Left cardiac atrium (tissue), 4 donors: Measurements from ENCODE around the gene RGS21. TPM values are rescaled to one million over a fixed set of nuclear protein-coding genes. Genes with fewer than 3 reads are reported as not detected.
"Not testable (repeated sequence)": the region's sequence is repeated elsewhere in the genome, so short reads cannot be mapped to it uniquely, and the experiment has no call there.

Experiments used
- ATAC-seq, 2 donors: fragments of 200-7000 bp; cut with Tn5 transposase; one replicate each; pipeline ENCODE4 v1.9.1; 2020; ENCODE audit warnings: mild to moderate bottlenecking in 2 of 2, moderate library complexity in 2 of 2
- DNase-seq: peaks from one replicate; pipeline ENCODE4 v3.0.0-alpha.2; 2020
- intact Hi-C, 2 donors: fragments of 100-400 bp; cut with DNase I; formaldehyde crosslinking; loops; one replicate each; pipeline versions ENCODE4 v1.14.1 to v1.15.1; 2022 to 2023
- long read RNA-seq: library from polyadenylated mRNA; unstranded; transcript quantifications from one replicate; pipeline ENCODE4 v2.0.0, GENCODE V29; 2021
- total RNA-seq, 2 donors: library from RNA; stranded (reverse); fragmentation: NEBNext Ultra II Directional; extraction: Animal tissue kit (Norgen Biotek cat#: 25700); gene quantifications; one replicate each; pipeline ENCODE4 v1.2.1, GENCODE V29; 2021
- donor health status: DM: no; HTN: yes; CAD: no.
- donor health status: DM: no; HTN: yes; CAD: no; lungs with severe emphysema.
- donor health status: DM: yes; HTN: yes; CAD: no.
- donor health status: Dilated cardiomyopathy.

The RGS21 gene
- not detected for total RNA-seq
- long read RNA-seq = 0 reads

GRCh38 chr1:192316942-192317450 is at the start of gene RGS21:
Gene RGS21 (plus strand): TSS chr1:192316992. CDS start chr1:192343037, 26,045 bp downstream.
- intact Hi-C loops = no loop called here
- ATAC-seq = no peak
- DNase-seq = no peak

- ATAC-seq = no peak
- intact Hi-C loops = no loop called here
- no peak for DNase-seq
Observed at GRCh38 chr1:192268468-192269052, 48.2 kb upstream of the RGS21 start.

GRCh38 chr1:192270398-192270797 is 46.4 kb upstream of the RGS21 start:
- ATAC-seq (no peak), DNase-seq (no peak)
- intact Hi-C loops = no loop called here

- ATAC-seq = no peak
- intact Hi-C loops = no loop called here
- DNase-seq = no peak
Observed at GRCh38 chr1:192272732-192273131, 44.1 kb upstream of the RGS21 start.

- DNase-seq (no peak), ATAC-seq (no peak)
- intact Hi-C loops = no loop called here
Observed at GRCh38 chr1:192274588-192274987, 42.2 kb upstream of the RGS21 start.

- DNase-seq (no peak), ATAC-seq (no peak)
- intact Hi-C loops = no loop called here
Observed at GRCh38 chr1:192277635-192278034, 39.2 kb upstream of the RGS21 start.

GRCh38 chr1:192284927-192285326 is 31.9 kb upstream of the RGS21 start:
- intact Hi-C loops = no loop called here
- DNase-seq = no peak
- ATAC-seq = no peak

GRCh38 chr1:192303029-192303428 is 13.8 kb upstream of the RGS21 start:
- intact Hi-C loops = no loop called here
- ATAC-seq = no peak
- no peak for DNase-seq

GRCh38 chr1:192308314-192308713 is 8.5 kb upstream of the RGS21 start:
- intact Hi-C loops, ATAC-seq, DNase-seq: not testable (repeated sequence)

- intact Hi-C loops = loop anchor here in 1 of 2 donors (5.0 kb wide), 1 partner anchor 319 kb away; no protein-coding TSS in a partner anchor
- ATAC-seq (no peak), DNase-seq (no peak)
Observed at GRCh38 chr1:192311281-192311680, 5.5 kb upstream of the RGS21 start.

GRCh38 chr1:192327997-192328396 is 11.2 kb downstream of the RGS21 start:
- intact Hi-C loops = no loop called here
- DNase-seq (no peak), ATAC-seq (no peak)

- ATAC-seq (no peak), DNase-seq (no peak)
- intact Hi-C loops = no loop called here
Observed at GRCh38 chr1:192342842-192343241, 26.1 kb downstream of the RGS21 start.

- no peak for ATAC-seq
- no peak for DNase-seq
- intact Hi-C loops = no loop called here
Observed at GRCh38 chr1:192343344-192343743, 26.6 kb downstream of the RGS21 start.

- DNase-seq (no peak), ATAC-seq (no peak)
- intact Hi-C loops = no loop called here
Observed at GRCh38 chr1:192349314-192349713, 32.5 kb downstream of the RGS21 start.

GRCh38 chr1:192350356-192350755 is 33.6 kb downstream of the RGS21 start:
- ATAC-seq (no peak), DNase-seq (no peak)
- intact Hi-C loops = no loop called here

GRCh38 chr1:192351550-192351949 is 34.8 kb downstream of the RGS21 start:
- ATAC-seq (no peak), DNase-seq (no peak)
- intact Hi-C loops = no loop called here

- intact Hi-C loops = no loop called here
- ATAC-seq (no peak), DNase-seq (no peak)
Observed at GRCh38 chr1:192357924-192358323, 41.1 kb downstream of the RGS21 start.

GRCh38 chr1:192358402-192358801 is 41.6 kb downstream of the RGS21 start:
- intact Hi-C loops = no loop called here
- ATAC-seq (no peak), DNase-seq (no peak)

GRCh38 chr1:192358822-192359221 is 42.0 kb downstream of the RGS21 start:
- intact Hi-C loops = no loop called here
- DNase-seq (no peak), ATAC-seq (no peak)

GRCh38 chr1:192363177-192363576 is 46.4 kb downstream of the RGS21 start:
- ATAC-seq (no peak), DNase-seq (no peak)
- intact Hi-C loops = no loop called here

GRCh38 chr1:192367436-192367835 is 50.6 kb downstream of the RGS21 start:
- no peak for DNase-seq
- no peak for ATAC-seq
- intact Hi-C loops = no loop called here
